ENCODE results near the gene ZNF385C.
A peak's percentile ranks its signal among the peaks of the same experiment; 100 is the strongest.

- no peak for TF ChIP-seq CTCF (IDR thresholded peaks at IDR 0.05; ENCODE audit: low read depth, low read length, missing input control)
- TF ChIP-seq RAD21 (IDR thresholded peaks at IDR 0.05), result peak in 1 of 2 donors; percentile 44
- peak; percentile 36 for TF ChIP-seq REST (IDR thresholded peaks at IDR 0.05)
- no peak for TF ChIP-seq MAX (IDR thresholded peaks at IDR 0.05)
- no peak for TF ChIP-seq EGR1 (IDR thresholded peaks at IDR 0.05; ENCODE audit: low read depth in 2 of 2)
These were observed 24.4 kb upstream of the ZNF385C start, which contains the start of gene HSPB9 for GRCh38 chr17:42122371-42123303.
